Measurements from ENCODE around the gene MRPL14.

DNA sequence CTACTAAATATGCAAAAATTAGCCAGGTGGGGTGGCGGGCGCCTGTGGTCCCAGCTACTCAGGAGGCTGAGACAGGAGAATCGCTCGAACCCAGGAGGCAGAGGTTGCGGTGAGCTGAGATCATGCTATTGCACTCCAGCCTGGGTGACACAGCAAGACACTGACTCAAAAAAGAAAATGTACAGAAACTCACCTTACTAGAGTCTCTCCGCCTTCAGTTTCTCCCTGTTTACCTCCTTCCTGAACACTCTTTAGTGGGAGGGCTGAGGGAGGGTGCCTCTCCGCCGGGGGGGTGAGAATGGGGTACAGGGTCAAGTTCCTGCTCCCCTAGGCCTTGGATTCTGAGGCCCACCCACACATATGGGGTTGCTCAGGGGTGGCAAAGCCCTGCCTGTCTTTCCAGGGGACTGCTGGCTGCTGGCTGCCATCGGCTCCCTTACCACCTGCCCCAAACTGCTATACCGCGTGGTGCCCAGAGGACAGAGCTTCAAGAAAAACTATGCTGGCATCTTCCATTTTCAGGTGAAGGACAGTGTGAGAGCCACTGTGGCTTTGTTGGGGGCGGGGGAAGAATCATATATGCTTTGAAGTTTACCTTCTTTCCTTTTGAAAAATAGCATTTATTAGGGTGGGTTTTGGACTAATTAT, 44.8 kb upstream of the MRPL14 start:
- TF ChIP-seq, protein P1, sequence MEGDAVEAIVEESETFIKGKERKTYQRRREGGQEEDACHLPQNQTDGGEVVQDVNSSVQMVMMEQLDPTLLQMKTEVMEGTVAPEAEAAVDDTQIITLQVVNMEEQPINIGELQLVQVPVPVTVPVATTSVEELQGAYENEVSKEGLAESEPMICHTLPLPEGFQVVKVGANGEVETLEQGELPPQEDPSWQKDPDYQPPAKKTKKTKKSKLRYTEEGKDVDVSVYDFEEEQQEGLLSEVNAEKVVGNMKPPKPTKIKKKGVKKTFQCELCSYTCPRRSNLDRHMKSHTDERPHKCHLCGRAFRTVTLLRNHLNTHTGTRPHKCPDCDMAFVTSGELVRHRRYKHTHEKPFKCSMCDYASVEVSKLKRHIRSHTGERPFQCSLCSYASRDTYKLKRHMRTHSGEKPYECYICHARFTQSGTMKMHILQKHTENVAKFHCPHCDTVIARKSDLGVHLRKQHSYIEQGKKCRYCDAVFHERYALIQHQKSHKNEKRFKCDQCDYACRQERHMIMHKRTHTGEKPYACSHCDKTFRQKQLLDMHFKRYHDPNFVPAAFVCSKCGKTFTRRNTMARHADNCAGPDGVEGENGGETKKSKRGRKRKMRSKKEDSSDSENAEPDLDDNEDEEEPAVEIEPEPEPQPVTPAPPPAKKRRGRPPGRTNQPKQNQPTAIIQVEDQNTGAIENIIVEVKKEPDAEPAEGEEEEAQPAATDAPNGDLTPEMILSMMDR (IDR thresholded peaks at IDR 0.05 in 4 of 5, conservative IDR thresholded peaks at IDR 0.05 in 1 of 5) = no peak
- no peak for TF ChIP-seq POLR2A (IDR thresholded peaks at IDR 0.05)

Data from gastrocnemius medialis (tissue), 4 donors.